GM23338 (cell line): ENCODE results near the gene DHX32. TPM values are rescaled to one million over a fixed set of nuclear protein-coding genes. Genes with fewer than 3 reads are reported as not detected.

Experiments used
- ATAC-seq: fragments of 200-7000 bp; cut with Tn5 transposase; 3 replicates; pipeline ENCODE4 v1.9.1; 2020
- DNase-seq: peaks from one replicate; pipeline ENCODE4 v3.0.0-alpha.2; 2015; ENCODE audit warnings: low spot score
- H2AFZ ChIP-seq: fragments of 200-600 bp; sonication (generic); 2 replicates; pipeline ENCODE4 v1.8.0; 2016; ENCODE audit warnings: antibody characterized with exemption, mild to moderate bottlenecking, moderate library complexity
- H3F3A ChIP-seq: fragments of 200-600 bp; sonication (generic); replicated peaks from 2 replicates; pipeline ENCODE4 v1.8.0; 2017; ENCODE audit warnings: antibody characterized with exemption, mixed run types, low read depth
- H3K27ac ChIP-seq: fragments of 200-600 bp; sonication (generic); 2 replicates; pipeline ENCODE4 v1.6.1; 2016; ENCODE audit warnings: low read depth
- H3K27me3 ChIP-seq: fragments of 200-600 bp; sonication (generic); 2 replicates; pipeline ENCODE4 v1.8.0; 2016; ENCODE audit warnings: mild to moderate bottlenecking, mixed run types, moderate library complexity; ENCODE audit not compliant: insufficient read depth
- H3K36me3 ChIP-seq: fragments of 200-600 bp; sonication (generic); 2 replicates; pipeline ENCODE4 v1.8.0; 2016; ENCODE audit warnings: mild to moderate bottlenecking; ENCODE audit not compliant: insufficient read depth
- H3K4me1 ChIP-seq: fragments of 200-600 bp; sonication (generic); 2 replicates; pipeline ENCODE4 v1.8.0; 2016; ENCODE audit warnings: mild to moderate bottlenecking, moderate library complexity; ENCODE audit not compliant: insufficient read depth
- H3K4me2 ChIP-seq: fragments of 200-600 bp; sonication (generic); 2 replicates; pipeline ENCODE4 v1.7.1; 2017; ENCODE audit warnings: mixed run types
- H3K4me3 ChIP-seq: fragments of 200-600 bp; sonication (generic); 2 replicates; pipeline ENCODE4 v1.6.1; 2016; ENCODE audit warnings: mixed run types
- H3K79me2 ChIP-seq: fragments of 200-600 bp; sonication (generic); replicated peaks from 2 replicates; pipeline ENCODE4 v1.8.0; 2017; ENCODE audit warnings: mild to moderate bottlenecking; ENCODE audit not compliant: insufficient read depth
- H3K9me2 ChIP-seq: fragments of 200-600 bp; sonication (generic); 2 replicates; pipeline ENCODE4 v1.8.0; 2017; ENCODE audit not compliant: insufficient read depth
- H4K20me1 ChIP-seq: fragments of 200-600 bp; sonication (generic); replicated peaks from 2 replicates; pipeline ENCODE4 v1.8.0; 2017; ENCODE audit warnings: mild to moderate bottlenecking; ENCODE audit not compliant: insufficient read depth
- H3K27ac Mint-ChIP-seq: 2 replicates; pipeline ENCODE4 v1.8.0; 2020; ENCODE audit warnings: inconsistent platforms, mild to moderate bottlenecking, moderate library complexity, mixed read lengths
- H3K27me3 Mint-ChIP-seq: 3 replicates; pipeline ENCODE4 v1.8.0; 2022; ENCODE audit warnings: low read depth, mild to moderate bottlenecking, moderate library complexity, mixed read lengths, inconsistent platforms; ENCODE audit not compliant: insufficient read depth, poor library complexity
- H3K36me3 Mint-ChIP-seq: 3 replicates; pipeline ENCODE4 v1.8.0; 2021; ENCODE audit warnings: low read depth, mild to moderate bottlenecking, inconsistent platforms, moderate library complexity, mixed read lengths
- H3K4me1 Mint-ChIP-seq: 3 replicates; pipeline ENCODE4 v1.8.0; 2020; ENCODE audit warnings: mild to moderate bottlenecking, inconsistent platforms, mixed read lengths
- H3K4me3 Mint-ChIP-seq: 3 replicates; pipeline ENCODE4 v1.8.0; 2021; ENCODE audit warnings: moderate library complexity, mild to moderate bottlenecking, inconsistent platforms, mixed read lengths
- H3K9me3 Mint-ChIP-seq: 3 replicates; pipeline ENCODE4 v1.8.0; 2020; ENCODE audit warnings: moderate library complexity, mild to moderate bottlenecking, inconsistent platforms, mixed read lengths
- ETS1 ChIP-seq: IDR thresholded peaks from 2 replicates; pipeline ENCODE4 v1.6.1; 2016; ENCODE audit warnings: antibody characterized with exemption
- EZH2 ChIP-seq: fragments of 200-600 bp; sonication (generic); IDR thresholded peaks from one replicate; pipeline ENCODE4 v1.8.0; 2017; ENCODE audit warnings: antibody characterized with exemption, mild to moderate bottlenecking, low read depth; ENCODE audit not compliant: unreplicated experiment
- EZH2phosphoT487 ChIP-seq: fragments of 200-600 bp; sonication (generic); IDR thresholded peaks from one replicate; pipeline ENCODE4 v1.8.1; 2018; ENCODE audit warnings: antibody characterized with exemption; ENCODE audit not compliant: unreplicated experiment
- JUNB ChIP-seq: IDR thresholded peaks from one replicate; pipeline ENCODE4 v1.6.1; 2016; ENCODE audit warnings: antibody characterized with exemption; ENCODE audit not compliant: unreplicated experiment
- NANOG ChIP-seq: IDR thresholded peaks from 2 replicates; pipeline ENCODE4 v1.6.1; 2016; ENCODE audit warnings: antibody characterized with exemption, borderline replicate concordance
- POLR2AphosphoS5 ChIP-seq: IDR thresholded peaks from 2 replicates; pipeline ENCODE4 v1.6.1; 2016; ENCODE audit warnings: antibody characterized with exemption, low read depth
- REST ChIP-seq: IDR thresholded peaks from one replicate; pipeline ENCODE4 v1.6.1; 2018; ENCODE audit warnings: antibody characterized with exemption; ENCODE audit not compliant: unreplicated experiment
- STAT1 ChIP-seq: IDR thresholded peaks from one replicate; pipeline ENCODE4 v1.6.1; 2016; ENCODE audit warnings: antibody characterized with exemption; ENCODE audit not compliant: unreplicated experiment
- ZNF114 ChIP-seq: fragments of 250-450 bp; sonication (Bioruptor Pico); IDR thresholded peaks from 2 replicates; pipeline ENCODE4 v1.5.0; 2020; ENCODE audit warnings: mild to moderate bottlenecking, moderate library complexity
- ZNF331 ChIP-seq: fragments of 250-450 bp; sonication (Bioruptor Pico); IDR thresholded peaks from 2 replicates; pipeline ENCODE4 v1.5.0; 2020; ENCODE audit warnings: low read depth, mild to moderate bottlenecking, moderate library complexity
- ZNF462 ChIP-seq: fragments of 250-450 bp; sonication (Bioruptor Pico); IDR thresholded peaks from 2 replicates; pipeline ENCODE4 v1.5.0; 2020; ENCODE audit warnings: mild to moderate bottlenecking, moderate library complexity
- polyA plus RNA-seq: library from polyadenylated mRNA; unstranded; fragments of >200 nt; fragmentation: Nextera tagmentation; extraction: Ambion mirVana; gene quantifications from 2 replicates; pipeline ENCODE4 v1.2.1, GENCODE V29; 2016
- total RNA-seq: library from RNA; depleted of rRNA; stranded (reverse); fragments of >200 nt; shearing (Covaris generic); gene quantifications from 2 replicates; pipeline ENCODE4 v1.2.3, GENCODE V29; 2014

The DHX32 gene
- total and polyA plus RNA-seq, 2 experiments from 2014 or later, result 9.5 to 21.6 TPM

GRCh38 chr10:125882596-125882995 is 1.5 kb upstream of the DHX32 start (continued):
- TF ChIP-seq ZNF462 (CRISPR knock-in tag), result no peak
- no peak for TF ChIP-seq NANOG
- TF ChIP-seq ETS1, result no peak
- TF ChIP-seq EZH2phosphoT487, result no peak
- no peak for TF ChIP-seq ZNF331 (CRISPR knock-in tag)
- TF ChIP-seq STAT1, result no peak
- TF ChIP-seq JUNB, result no peak

- no peaks in the 10 kb centered on the region for H3K9me2 ChIP-seq
- no peaks in the 10 kb centered on the region for H3K27me3 ChIP-seq
- Mint-ChIP-seq H3K4me3 (peak overlapping the region; percentile 65), H3K27ac (peak overlapping the region; percentile 77; the same call in 1 of the 2 replicates), H3K27me3 (peaks cover 6% of the 10 kb centered on the region), H3K4me1 (peaks cover 29% of the 10 kb centered on the region), H3K9me3 (peaks cover 26% of the 10 kb centered on the region), H3K36me3 (peaks cover 43% of the 10 kb centered on the region)
- H2AFZ ChIP-seq, result no peak overlapping the region
- ATAC-seq (peak; percentile 51), DNase-seq (peak; percentile 8)
- peak overlapping the region; percentile 60 for H3K4me2 ChIP-seq
- peak overlapping the region; percentile 26 for H3K4me3 ChIP-seq
- H4K20me1 ChIP-seq, result no peaks in the 10 kb centered on the region; the same call in 1 of the 2 replicates
- no peaks in the 10 kb centered on the region for H3K79me2 ChIP-seq
- no peak for TF ChIP-seq REST
- no peak for TF ChIP-seq ETS1
- TF ChIP-seq STAT1, result no peak
- no peak for TF ChIP-seq ZNF114 (CRISPR knock-in tag)
- TF ChIP-seq EZH2phosphoT487, result no peak
- no peak for TF ChIP-seq JUNB
- TF ChIP-seq POLR2AphosphoS5, result no peak
- no peak for TF ChIP-seq EZH2
- H3F3A ChIP-seq, result no peaks in the 10 kb centered on the region
- peaks cover 20% of the 10 kb centered on the region for H3K4me1 ChIP-seq
- H3K27ac ChIP-seq, result no peak overlapping the region
- H3K36me3 ChIP-seq, result peaks cover 12% of the 10 kb centered on the region; the same call in 1 of the 2 replicates
Measured at GRCh38 chr10:125880719-125881118, 373 bp downstream of the DHX32 start.
